Measurements from ENCODE around the gene ANTXRL.
"Not testable (repeated sequence)": the region's sequence is repeated elsewhere in the genome, so short reads cannot be mapped to it uniquely, and the experiment has no call there.

Gene ANTXRL

DNA sequence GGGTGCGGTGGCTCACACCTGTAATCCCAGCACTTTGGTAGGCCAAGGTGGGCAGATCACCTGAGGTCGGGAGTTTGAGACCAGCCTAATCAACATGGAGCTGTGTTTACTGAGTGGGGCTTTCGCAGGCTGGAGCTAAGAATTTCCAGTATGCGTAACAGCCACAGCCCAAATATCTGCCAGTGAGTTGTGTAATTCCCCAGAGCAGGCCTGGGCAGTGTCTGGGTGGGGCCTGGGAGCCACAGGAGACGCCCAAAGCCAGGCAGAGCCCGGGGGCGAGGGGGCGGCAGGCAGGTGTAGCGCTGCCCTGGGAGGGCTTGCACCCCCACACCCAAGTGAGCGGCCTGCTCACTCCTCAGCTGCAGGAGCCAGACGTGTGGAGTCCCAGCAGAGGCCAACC is 88.6 kb downstream of the ANTXRL start, which contains the start of gene ANXA8L1:
Gene ANXA8L1 (plus strand): TSS at position 371 of the 400 bp plus-strand sequence. CDS start 76 bp downstream, outside the sequence.
- not testable (repeated sequence) for H3K9ac ChIP-seq (ENCODE audit: low read length); H3K9me3 ChIP-seq (ENCODE audit: low read length); H3K36me3 ChIP-seq (ENCODE audit: insufficient read depth, low read length); H3K4me1 ChIP-seq (ENCODE audit: insufficient read depth, low read length); H3K27ac ChIP-seq (ENCODE audit: low read depth, low read length); H3K4me3 ChIP-seq (ENCODE audit: low read depth in 1 of 2, low read length in 2 of 2); H3K27me3 ChIP-seq (ENCODE audit: control insufficient read depth in 1 of 2, insufficient read depth in 2 of 2, low read length in 2 of 2)

DNA sequence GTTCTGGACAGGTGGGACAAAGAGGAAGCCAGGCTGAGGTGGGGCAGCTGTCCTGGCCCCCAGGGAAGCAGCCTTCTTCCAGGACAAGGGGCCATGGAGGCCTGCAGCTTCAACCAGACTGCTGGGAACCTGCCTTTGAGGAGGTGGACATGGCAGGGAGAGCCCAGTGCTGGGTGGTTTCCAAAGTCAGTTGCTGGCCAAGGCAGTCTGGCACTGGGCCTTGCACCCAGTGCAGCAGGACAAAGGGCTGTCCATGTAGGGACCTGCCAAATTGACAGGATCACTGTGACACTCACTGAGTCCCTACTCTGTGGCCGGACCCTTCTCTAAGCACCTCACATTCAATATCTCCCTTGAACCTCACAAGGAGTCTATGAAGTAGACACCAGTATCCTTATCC is 90.2 kb downstream of the ANTXRL start:
- H3K36me3 ChIP-seq (ENCODE audit: insufficient read depth, low read length); H3K4me3 ChIP-seq (ENCODE audit: low read depth in 1 of 2, low read length in 2 of 2); H3K9me3 ChIP-seq (ENCODE audit: low read length); H3K4me1 ChIP-seq (ENCODE audit: insufficient read depth, low read length); H3K27me3 ChIP-seq (ENCODE audit: control insufficient read depth in 1 of 2, insufficient read depth in 2 of 2, low read length in 2 of 2); H3K9ac ChIP-seq (ENCODE audit: low read length); H3K27ac ChIP-seq (ENCODE audit: low read depth, low read length): not testable (repeated sequence)

DNA sequence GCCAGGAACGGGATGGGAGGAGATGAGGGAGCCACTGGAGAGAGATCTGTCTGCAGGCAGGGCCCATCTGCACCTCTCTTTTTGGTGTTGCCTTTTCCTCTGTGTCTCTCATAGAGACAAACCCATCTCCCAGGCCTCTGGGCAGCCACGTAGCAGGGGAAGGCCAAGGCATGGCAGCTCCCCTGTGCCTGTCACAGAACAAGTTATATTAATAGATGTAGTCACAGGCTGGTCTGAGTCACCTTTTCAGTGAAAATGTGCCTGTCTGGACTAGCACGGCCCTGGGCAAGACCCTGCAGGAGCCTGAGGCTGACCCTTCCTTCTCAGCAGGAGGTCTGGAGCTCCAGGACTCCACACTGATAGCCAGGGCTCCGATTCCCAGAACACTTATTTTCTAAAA is 90.9 kb downstream of the ANTXRL start:
- H3K4me3 ChIP-seq (ENCODE audit: low read depth in 1 of 2, low read length in 2 of 2); H3K4me1 ChIP-seq (ENCODE audit: insufficient read depth, low read length); H3K27me3 ChIP-seq (ENCODE audit: control insufficient read depth in 1 of 2, insufficient read depth in 2 of 2, low read length in 2 of 2); H3K27ac ChIP-seq (ENCODE audit: low read depth, low read length); H3K9ac ChIP-seq (ENCODE audit: low read length); H3K9me3 ChIP-seq (ENCODE audit: low read length); H3K36me3 ChIP-seq (ENCODE audit: insufficient read depth, low read length): not testable (repeated sequence)

DNA sequence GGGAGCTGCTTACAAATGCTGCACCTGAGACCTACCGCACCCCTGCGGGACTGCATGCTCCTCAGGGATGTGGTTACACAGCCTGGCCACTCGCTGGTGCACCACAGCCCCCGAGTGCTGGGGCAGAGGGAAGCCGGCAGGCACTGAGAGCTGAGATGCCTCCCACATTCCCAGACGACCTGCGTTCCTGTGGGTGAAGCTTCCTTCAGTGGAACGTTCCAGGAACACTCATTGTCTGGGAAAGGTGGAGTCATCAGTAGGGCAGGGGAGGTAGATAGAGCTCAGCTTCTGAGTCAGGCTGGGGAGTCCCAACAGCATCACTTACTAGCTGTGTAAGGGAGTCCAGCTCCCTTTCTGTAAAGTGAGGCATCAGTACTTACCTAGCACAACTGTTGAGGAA is 91.3 kb downstream of the ANTXRL start:
- not testable (repeated sequence) for H3K9ac ChIP-seq (ENCODE audit: low read length); H3K36me3 ChIP-seq (ENCODE audit: insufficient read depth, low read length); H3K27ac ChIP-seq (ENCODE audit: low read depth, low read length); H3K9me3 ChIP-seq (ENCODE audit: low read length); H3K4me3 ChIP-seq (ENCODE audit: low read depth in 1 of 2, low read length in 2 of 2); H3K4me1 ChIP-seq (ENCODE audit: insufficient read depth, low read length); H3K27me3 ChIP-seq (ENCODE audit: control insufficient read depth in 1 of 2, insufficient read depth in 2 of 2, low read length in 2 of 2)

DNA sequence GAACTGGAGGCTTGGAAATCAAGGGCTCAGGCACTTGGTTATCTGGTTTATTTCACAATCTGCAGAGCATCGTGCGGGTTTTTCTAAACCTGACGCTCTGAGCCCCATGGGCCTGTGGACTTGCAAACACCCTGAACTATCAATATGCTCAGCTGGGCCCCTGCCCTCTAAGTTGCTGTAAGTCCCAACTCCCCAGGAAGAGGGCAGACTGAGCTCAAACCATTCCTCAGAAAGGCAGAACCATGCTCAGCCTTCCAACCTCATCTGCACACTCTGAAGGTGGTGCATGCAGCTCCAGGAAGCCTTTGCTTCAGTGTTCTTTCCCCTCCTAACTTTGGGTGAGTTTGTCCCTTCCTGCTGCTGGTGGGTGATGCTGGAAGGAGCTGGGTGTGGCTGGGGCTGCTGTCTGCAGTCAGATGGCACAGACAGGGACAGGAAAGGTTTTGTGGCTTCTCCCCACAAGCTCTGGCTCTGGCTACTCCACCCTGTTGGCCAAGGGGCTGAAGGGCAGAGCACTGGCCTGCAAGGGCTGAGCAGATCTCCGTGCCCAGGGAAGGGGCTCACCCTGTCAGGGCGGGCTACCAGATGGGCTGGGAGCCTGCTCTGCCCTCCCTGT is 92.5 kb downstream of the ANTXRL start:
- H3K36me3 ChIP-seq (ENCODE audit: insufficient read depth, low read length); H3K4me1 ChIP-seq (ENCODE audit: insufficient read depth, low read length); H3K27me3 ChIP-seq (ENCODE audit: control insufficient read depth in 1 of 2, insufficient read depth in 2 of 2, low read length in 2 of 2); H3K4me3 ChIP-seq (ENCODE audit: low read depth in 1 of 2, low read length in 2 of 2); H3K9me3 ChIP-seq (ENCODE audit: low read length); H3K27ac ChIP-seq (ENCODE audit: low read depth, low read length); H3K9ac ChIP-seq (ENCODE audit: low read length): not testable (repeated sequence)
